Loucy (cell line): Measurements from ENCODE around the gene VSIG10.

Experiments used
- H2AFZ ChIP-seq: fragments of 200-600 bp; sonication (generic); 2 replicates; pipeline ENCODE4 v1.6.0; 2016; ENCODE audit warnings: antibody characterized with exemption, mild to moderate bottlenecking, low read length, moderate library complexity
- H3F3A ChIP-seq: fragments of 200-600 bp; 2 replicates; pipeline ENCODE4 v1.6.0; 2016; ENCODE audit warnings: antibody characterized with exemption, low read depth, mild to moderate bottlenecking
- H3K27me3 ChIP-seq: fragments of 200-600 bp; sonication (generic); 2 replicates; pipeline ENCODE4 v1.6.1; 2014; ENCODE audit warnings: low read length, mild to moderate bottlenecking; ENCODE audit not compliant: insufficient read depth, poor library complexity, severe bottlenecking
- H3K36me3 ChIP-seq: fragments of 200-600 bp; sonication (generic); 2 replicates; pipeline ENCODE4 v1.6.1; 2016; ENCODE audit warnings: low read length; ENCODE audit not compliant: insufficient read depth
- H3K4me1 ChIP-seq: fragments of 200-600 bp; sonication (generic); 2 replicates; pipeline ENCODE4 v1.5.1; 2014; ENCODE audit warnings: low read length, mild to moderate bottlenecking; ENCODE audit not compliant: insufficient read depth, poor library complexity, severe bottlenecking
- H3K4me2 ChIP-seq: fragments of 200-600 bp; sonication (generic); 2 replicates; pipeline ENCODE4 v1.6.0; 2014; ENCODE audit warnings: antibody characterized with exemption, low read length, low read depth, mild to moderate bottlenecking; ENCODE audit not compliant: poor library complexity, severe bottlenecking
- H3K4me3 ChIP-seq: fragments of 200-600 bp; sonication (generic); 2 replicates; pipeline ENCODE4 v1.5.1; 2014; ENCODE audit warnings: low read length, mild to moderate bottlenecking, mixed read lengths; ENCODE audit not compliant: poor library complexity, severe bottlenecking
- H3K79me2 ChIP-seq: fragments of 200-600 bp; sonication (generic); 2 replicates; pipeline ENCODE4 v1.6.1; 2014; ENCODE audit warnings: low read length; ENCODE audit not compliant: insufficient read depth
- H3K9ac ChIP-seq: fragments of 200-600 bp; sonication (generic); 2 replicates; pipeline ENCODE4 v1.6.0; 2014; ENCODE audit warnings: mild to moderate bottlenecking, low read depth, low read length, moderate library complexity; ENCODE audit not compliant: poor library complexity, severe bottlenecking
- H3K9me2 ChIP-seq: fragments of 200-600 bp; sonication (generic); replicated peaks from 2 replicates; pipeline ENCODE4 v1.6.1; 2016; ENCODE audit warnings: low read depth, low read length, mixed read lengths
- H3K9me3 ChIP-seq: fragments of 200-600 bp; sonication (generic); 2 replicates; pipeline ENCODE4 v1.6.1; 2014; ENCODE audit warnings: mild to moderate bottlenecking, antibody characterized with exemption, low read length, low read depth; ENCODE audit not compliant: insufficient read depth
- H4K20me1 ChIP-seq: fragments of 200-600 bp; sonication (generic); 2 replicates; pipeline ENCODE4 v1.6.0; 2014; ENCODE audit warnings: antibody characterized with exemption, low read length, mild to moderate bottlenecking; ENCODE audit not compliant: insufficient read depth, poor library complexity, severe bottlenecking
- CTCF ChIP-seq: fragments of 200-600 bp; sonication (generic); conservative IDR thresholded peaks from 2 replicates; pipeline ENCODE4 v1.5.1; 2014; ENCODE audit warnings: mild to moderate bottlenecking, antibody characterized with exemption, low read length
- EZH2phosphoT487 ChIP-seq: fragments of 200-600 bp; IDR thresholded peaks from 2 replicates; pipeline ENCODE4 v1.6.1; 2018; ENCODE audit warnings: antibody characterized with exemption, mild to moderate bottlenecking, moderate library complexity, borderline replicate concordance

The VSIG10 gene

GRCh38 chr12:118122264-118122663, 18.5 kb upstream of the VSIG10 start:
- TF ChIP-seq CTCF (no peak), EZH2phosphoT487 (no peak)
- no peak overlapping the region for H3K4me2 ChIP-seq
- no peaks in the 10 kb centered on the region for H3K79me2 ChIP-seq
- H3K9me2 ChIP-seq: no peaks in the 10 kb centered on the region
- H3K4me1 ChIP-seq: peaks cover 4% of the 10 kb centered on the region
- no peak overlapping the region for H3K9ac ChIP-seq
- no peaks in the 10 kb centered on the region for H4K20me1 ChIP-seq
- H3F3A ChIP-seq: no peaks in the 10 kb centered on the region
- H3K27me3 ChIP-seq: no peaks in the 10 kb centered on the region
- H2AFZ ChIP-seq: no peak overlapping the region
- H3K9me3 ChIP-seq: no peaks in the 10 kb centered on the region
- no peaks in the 10 kb centered on the region for H3K36me3 ChIP-seq
- no peak overlapping the region for H3K4me3 ChIP-seq

DNA sequence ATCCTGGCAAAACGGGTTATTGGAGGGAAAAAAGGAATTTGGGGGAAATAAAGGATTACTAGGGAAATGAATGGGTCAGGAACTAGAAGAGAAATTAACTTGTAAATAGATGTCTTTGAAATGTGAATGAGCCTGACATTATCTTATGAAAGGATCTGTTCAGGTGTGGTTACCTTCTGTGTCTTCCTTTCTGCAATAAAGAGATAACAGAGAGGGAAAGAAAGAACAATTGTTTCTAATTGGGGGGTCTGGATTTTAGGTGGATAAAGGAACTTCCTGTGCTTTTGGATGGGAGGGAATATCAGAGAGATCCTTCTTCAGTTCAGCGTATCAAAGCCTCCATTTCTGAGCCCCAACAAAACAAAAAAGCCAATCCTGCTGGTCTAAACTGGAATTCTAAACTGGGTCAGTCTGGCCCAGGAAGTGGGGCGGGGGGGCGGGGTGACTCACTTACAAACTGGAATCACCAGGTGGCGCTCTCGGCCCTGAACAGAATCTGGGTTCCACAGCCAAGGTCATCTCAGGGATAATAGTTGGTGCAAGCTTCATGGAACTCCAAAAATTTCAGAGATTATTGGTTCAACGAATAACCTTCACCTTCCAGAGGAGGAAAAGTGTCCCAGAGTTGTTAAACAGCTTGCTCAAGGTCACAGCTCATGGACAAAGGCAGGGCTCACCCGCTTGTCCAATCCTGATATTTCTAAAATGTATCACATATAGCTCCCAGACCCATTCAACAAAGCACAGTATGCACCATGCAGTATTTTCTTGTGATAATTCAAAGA, 17.0 kb upstream of the VSIG10 start:
- H3K36me3 ChIP-seq: no peaks in the 10 kb centered on the region
- no peak for TF ChIP-seq EZH2phosphoT487
- peak; percentile 49 for TF ChIP-seq CTCF
- H3K27me3 ChIP-seq: no peaks in the 10 kb centered on the region
- H3F3A ChIP-seq: no peaks in the 10 kb centered on the region
- H3K79me2 ChIP-seq: no peaks in the 10 kb centered on the region
- H3K4me1 ChIP-seq: peaks cover 4% of the 10 kb centered on the region
- H3K9me3 ChIP-seq: no peaks in the 10 kb centered on the region
- H4K20me1 ChIP-seq: no peaks in the 10 kb centered on the region
- H3K9me2 ChIP-seq: no peaks in the 10 kb centered on the region
- H3K9ac ChIP-seq: peak overlapping the region; percentile 15
- H2AFZ ChIP-seq: peak overlapping the region; percentile 79
- H3K4me3 ChIP-seq: no peak overlapping the region
- no peak overlapping the region for H3K4me2 ChIP-seq

GRCh38 chr12:118119449-118119879, 15.7 kb upstream of the VSIG10 start:
- no peaks in the 10 kb centered on the region for H3K9me3 ChIP-seq
- no peaks in the 10 kb centered on the region for H4K20me1 ChIP-seq
- no peaks in the 10 kb centered on the region for H3K36me3 ChIP-seq
- H3K4me3 ChIP-seq: no peak overlapping the region
- H3K9me2 ChIP-seq: no peaks in the 10 kb centered on the region
- no peaks in the 10 kb centered on the region for H3F3A ChIP-seq
- TF ChIP-seq EZH2phosphoT487: no peak
- TF ChIP-seq CTCF: no peak
- no peaks in the 10 kb centered on the region for H3K27me3 ChIP-seq
- H3K9ac ChIP-seq: no peak overlapping the region
- peaks cover 4% of the 10 kb centered on the region for H3K4me1 ChIP-seq
- H3K79me2 ChIP-seq: no peaks in the 10 kb centered on the region
- H2AFZ ChIP-seq: no peak overlapping the region
- H3K4me2 ChIP-seq: no peak overlapping the region
